H1 (cell line): ENCODE data around the gene SPOP. TPM values are rescaled to one million over a fixed set of nuclear protein-coding genes. Genes with fewer than 3 reads are reported as not detected.

Source experiments
- CTCF ChIA-PET: fragments of 300-600 bp; sonication (Branson Sonifier 250); formaldehyde crosslinking; loops from one replicate; lab custom pipeline; 2021; ENCODE audit not compliant: partially characterized antibody; lab: Charles Lee
- POLR2A ChIA-PET: fragments of 300-600 bp; sonication (Branson Sonifier 250); formaldehyde crosslinking; loops from one replicate; lab custom pipeline; 2021; ENCODE audit warnings: inconsistent platforms; ENCODE audit not compliant: partially characterized antibody; lab: Charles Lee
- DNase-seq, 2 experiments: peaks; one replicate each; pipeline versions ENCODE4 v3.0.0 to v3.0.0-alpha.2; 2010 to 2022; ENCODE audit warnings: low spot score in 2 of 2, low read depth in 1 of 2, mixed read lengths in 1 of 2
- FAIRE-seq: peaks from 2 replicates; lab custom pipeline; 2011; peaks lifted over from hg19 to GRCh38; lab: Jason Lieb, UNC
- H2AFZ ChIP-seq: 2 replicates; pipeline ENCODE4 v1.8.1; 2012; ENCODE audit warnings: low read length, inconsistent platforms
- H2AK5ac ChIP-seq: 2 replicates; pipeline ENCODE4 v1.6.1; 2013; ENCODE audit warnings: low read depth, low read length
- H2BK120ac ChIP-seq: replicated peaks from 2 replicates; pipeline ENCODE3; 2013; ENCODE audit warnings: low read depth, low read length, inconsistent platforms
- H2BK12ac ChIP-seq: 2 replicates; pipeline ENCODE4 v1.6.1; 2013; ENCODE audit warnings: low read depth, low read length
- H2BK15ac ChIP-seq: 2 replicates; pipeline ENCODE4 v1.6.1; 2013; ENCODE audit warnings: low read length
- H2BK20ac ChIP-seq: 2 replicates; pipeline ENCODE4 v1.6.1; 2013; ENCODE audit warnings: low read length
- H2BK5ac ChIP-seq: 2 replicates; pipeline ENCODE4 v1.6.1; 2013; ENCODE audit warnings: low read depth, low read length
- H3K14ac ChIP-seq: 2 replicates; pipeline ENCODE4 v1.6.1; 2013; ENCODE audit warnings: inconsistent platforms; ENCODE audit not compliant: insufficient read length
- H3K18ac ChIP-seq: 2 replicates; pipeline ENCODE4 v1.6.1; 2013; ENCODE audit warnings: low read length; ENCODE audit errors: extremely low read depth
- H3K23ac ChIP-seq: 2 replicates; pipeline ENCODE4 v1.6.1; 2013; ENCODE audit warnings: inconsistent platforms; ENCODE audit not compliant: insufficient read length
- H3K23me2 ChIP-seq: 2 replicates; pipeline ENCODE4 v1.6.1; 2013; ENCODE audit warnings: low read depth, low read length
- H3K27ac ChIP-seq: 2 replicates; pipeline ENCODE4 v1.6.1; 2011; ENCODE audit warnings: low read depth, low read length, inconsistent platforms
- H3K27me3 ChIP-seq, 4 experiments: replicated peaks in 1 of 4; 1 replicate in 1 of 4; 2 replicates in 3 of 4; pipeline versions ENCODE4 v1.6.1 to v1.8.1; 2011 to 2013; ENCODE audit warnings: low read length in 3 of 4, mild to moderate bottlenecking in 3 of 4, inconsistent platforms in 2 of 4, mixed read lengths in 2 of 4, moderate library complexity in 1 of 4; ENCODE audit not compliant: control insufficient read depth in 3 of 4, insufficient read depth in 3 of 4; ENCODE audit errors: extremely low read depth in 1 of 4
- H3K36me3 ChIP-seq, 4 experiments: 2 replicates each; pipeline versions ENCODE4 v1.6.1 to v1.8.1; 2011 to 2013; ENCODE audit warnings: mild to moderate bottlenecking in 4 of 4, low read length in 3 of 4, moderate library complexity in 2 of 4, control low read depth in 1 of 4, inconsistent platforms in 1 of 4; ENCODE audit not compliant: insufficient read depth in 4 of 4, control insufficient read depth in 2 of 4
- H3K4ac ChIP-seq: replicated peaks from 2 replicates; pipeline ENCODE3; 2013; ENCODE audit warnings: low read length, low read depth, mixed read lengths, inconsistent platforms; ENCODE audit not compliant: insufficient read length
- H3K4me1 ChIP-seq, 4 experiments: replicated peaks in 1 of 4; 1 replicate in 1 of 4; 2 replicates in 3 of 4; pipeline versions ENCODE4 v1.6.1 to v1.8.1; 2011 to 2013; ENCODE audit warnings: low read length in 3 of 4, inconsistent platforms in 2 of 4, mixed read lengths in 1 of 4; ENCODE audit not compliant: insufficient read depth in 4 of 4, control insufficient read depth in 3 of 4
- H3K4me2 ChIP-seq, 2 experiments: 2 replicates each; pipeline versions ENCODE4 v1.6.1 to v1.8.1; 2011 to 2013; ENCODE audit warnings: low read depth in 2 of 2, low read length in 2 of 2, control low read depth in 1 of 2, inconsistent platforms in 1 of 2, mild to moderate bottlenecking in 1 of 2; ENCODE audit not compliant: insufficient read depth in 1 of 2
- H3K4me3 ChIP-seq, 4 experiments: fragments of 200-600, 300-600 bp in 1 of 4; sonication (generic), shearing (Covaris generic), sonication (Bioruptor Twin) in 1 of 4; 2 replicates each; pipeline versions ENCODE4 v1.5.1 to v1.8.1; 2011 to 2016; ENCODE audit warnings: low read length in 4 of 4, low read depth in 3 of 4, control low read depth in 2 of 4, inconsistent platforms in 2 of 4, mild to moderate bottlenecking in 2 of 4, mixed read lengths in 1 of 4, moderate library complexity in 1 of 4; ENCODE audit not compliant: insufficient read depth in 2 of 4; ENCODE audit errors: extremely low read depth in 1 of 4
- H3K56ac ChIP-seq: replicated peaks from 2 replicates; pipeline ENCODE3; 2013; ENCODE audit warnings: low read depth, mild to moderate bottlenecking, mixed read lengths, low read length, inconsistent platforms; ENCODE audit not compliant: insufficient read length
- H3K79me1 ChIP-seq: 2 replicates; pipeline ENCODE4 v1.6.1; 2013; ENCODE audit warnings: low read depth, low read length, control low read depth
- H3K79me2 ChIP-seq, 2 experiments: 2 replicates each; pipeline versions ENCODE4 v1.6.1 to v1.8.1; 2012 to 2013; ENCODE audit warnings: low read length in 2 of 2, mild to moderate bottlenecking in 2 of 2, inconsistent platforms in 1 of 2; ENCODE audit not compliant: insufficient read depth in 2 of 2, control insufficient read depth in 1 of 2
- H3K9ac ChIP-seq, 4 experiments: replicated peaks in 1 of 4; 1 replicate in 1 of 4; 2 replicates in 3 of 4; pipeline versions ENCODE4 v1.6.1 to v1.8.1; 2011 to 2013; ENCODE audit warnings: low read depth in 3 of 4, low read length in 3 of 4, control low read depth in 2 of 4, mild to moderate bottlenecking in 2 of 4, moderate library complexity in 2 of 4, inconsistent platforms in 1 of 4; ENCODE audit errors: extremely low read depth in 1 of 4
- H3K9me3 ChIP-seq, 2 experiments: 2 replicates each; pipeline versions ENCODE4 v1.6.1 to v1.8.1; 2012 to 2013; ENCODE audit warnings: mild to moderate bottlenecking in 2 of 2, moderate library complexity in 2 of 2, control low read depth in 1 of 2, inconsistent platforms in 1 of 2, low read depth in 1 of 2, low read length in 1 of 2, mixed read lengths in 1 of 2; ENCODE audit not compliant: insufficient read depth in 2 of 2
- H4K20me1 ChIP-seq, 2 experiments: replicated peaks in 1 of 2; 2 replicates each; pipeline versions ENCODE3 to v1.8.1; 2011 to 2013; ENCODE audit warnings: inconsistent platforms in 2 of 2, low read length in 2 of 2, mild to moderate bottlenecking in 1 of 2; ENCODE audit not compliant: insufficient read depth in 2 of 2, control insufficient read depth in 1 of 2
- H4K5ac ChIP-seq: 2 replicates; pipeline ENCODE4 v1.6.1; 2013; ENCODE audit warnings: low read length, low read depth, mixed read lengths, inconsistent platforms; ENCODE audit not compliant: insufficient read length
- H4K8ac ChIP-seq: 2 replicates; pipeline ENCODE4 v1.8.0; 2013; ENCODE audit warnings: mild to moderate bottlenecking, moderate library complexity, low read length, inconsistent platforms; ENCODE audit not compliant: insufficient read depth; ENCODE audit errors: extremely low read depth
- H4K91ac ChIP-seq: replicated peaks from 2 replicates; pipeline ENCODE3; 2013; ENCODE audit warnings: low read length, mixed read lengths, inconsistent platforms; ENCODE audit not compliant: insufficient read length
- BRCA1 ChIP-seq: IDR thresholded peaks from 2 replicates; pipeline ENCODE4 v1.6.1; 2012; ENCODE audit warnings: low read depth, low read length, improper control_type of control experiment
- CHD1 ChIP-seq: IDR thresholded peaks from 2 replicates; pipeline ENCODE4 v1.6.1; 2012; ENCODE audit warnings: low read depth, low read length, improper control_type of control experiment
- HDAC2 ChIP-seq, 2 experiments: fragments of 300-600 bp in 1 of 2; sonication (generic) in 1 of 2; IDR thresholded peaks; 2 replicates each; pipeline ENCODE4 v1.6.1; 2011 to 2012; ENCODE audit warnings: low read depth in 2 of 2, low read length in 2 of 2, mild to moderate bottlenecking in 2 of 2, moderate library complexity in 2 of 2, borderline replicate concordance in 1 of 2, inconsistent platforms in 1 of 2
- JUN ChIP-seq: IDR thresholded peaks from 2 replicates; pipeline ENCODE4 v1.6.1; 2011; ENCODE audit warnings: low read depth, mild to moderate bottlenecking, improper control_type of control experiment, low read length
- KDM5A ChIP-seq: fragments of 200-600 bp; IDR thresholded peaks from 2 replicates; pipeline ENCODE4 v1.7.1; 2012; ENCODE audit warnings: mild to moderate bottlenecking, low read length, inconsistent platforms, mixed read lengths
- POU5F1 ChIP-seq: IDR thresholded peaks from 2 replicates; pipeline ENCODE4 v1.6.1; 2011; ENCODE audit warnings: low read depth, mild to moderate bottlenecking, low read length, moderate library complexity
- SP2 ChIP-seq: IDR thresholded peaks from 2 replicates; pipeline ENCODE4 v1.6.1; 2012; ENCODE audit warnings: mild to moderate bottlenecking, low read length, inconsistent platforms
- SP4 ChIP-seq: IDR thresholded peaks from 2 replicates; pipeline ENCODE4 v1.6.1; 2012; ENCODE audit warnings: low read length, inconsistent platforms
- ZNF274 ChIP-seq: IDR thresholded peaks from 2 replicates; pipeline ENCODE4 v1.7.0; 2012; ENCODE audit warnings: low read length, borderline replicate concordance; ENCODE audit errors: extremely low read depth
- WGBS, 2 experiments: shearing (Covaris generic) in 1 of 2; methylation state at CpG; one replicate each; pipeline versions ENCODE4 v1.1.6 to v1.1.7; 2013 to 2015; ENCODE audit warnings: low lambda C conversion rate in 2 of 2, mixed read lengths in 2 of 2, inconsistent platforms in 1 of 2, low coverage in 1 of 2, missing lambda C conversion rate in 1 of 2; ENCODE audit not compliant: insufficient replicate concordance in 2 of 2, insufficient coverage in 1 of 2, insufficient read length in 1 of 2; ENCODE audit errors: extremely low coverage in 1 of 2, missing lambda C conversion rate in 1 of 2; 5-methylcytosine and 5-hydroxymethylcytosine counted together
- polyA plus RNA-seq, 7 experiments: library from polyadenylated mRNA; depleted of rRNA in 3 of 7; stranded (reverse) in 5 of 7; unstranded in 2 of 7; fragments of >200 nt in 5 of 7; fragments of 200-250 nt in 2 of 7; gene quantifications; 1 replicate in 5 of 7; 2 replicates in 1 of 7; 4 replicates in 1 of 7; pipeline versions ENCODE4 v1.2.1 to v1.2.3, GENCODE V29; 2011 to 2013; ENCODE audit warnings: missing spikeins in 2 of 7, mixed read lengths in 2 of 7
- total RNA-seq: library from RNA; stranded (reverse); fragmentation: NEBNext Ultra II Directional; extraction: Animal tissue kit (Norgen Biotek cat#: 25700); gene quantifications from 2 replicates; pipeline ENCODE4 v1.2.1, GENCODE V29; 2021

SPOP gene
- total and polyA plus RNA-seq, 2 of the 8 experiments (the other 6 are each of a cell fraction or from before 2014, with no cell fraction given) = 13.3 to 25.6 TPM

DNA sequence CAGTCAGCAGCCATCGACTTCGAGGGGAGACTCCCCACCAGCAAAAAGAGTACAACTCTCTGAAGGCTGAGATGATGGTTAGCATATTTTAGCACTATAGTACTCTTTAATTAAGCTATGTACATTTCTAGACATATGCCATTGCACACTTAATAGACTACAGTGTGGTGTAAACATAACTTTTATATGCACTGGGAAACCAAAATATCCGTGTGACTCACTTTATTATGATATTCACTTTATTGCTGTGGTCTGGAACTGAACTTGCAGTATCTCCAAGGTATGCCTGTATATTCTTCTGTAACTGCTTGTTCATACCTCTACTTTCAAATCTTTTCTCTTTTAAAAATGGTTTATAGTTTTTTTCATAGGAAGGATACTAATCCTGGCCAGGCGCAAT is 113.3 kb downstream of the SPOP start:
- Histone ChIP-seq H2AK5ac (no peak overlapping the region), H4K20me1 (no peaks in the 10 kb centered on the region), H3K9ac (no peak overlapping the region), H2AFZ (no peak overlapping the region), H3K14ac (no peak overlapping the region), H3K18ac (no peak overlapping the region), H2BK15ac (no peak overlapping the region), H2BK5ac (no peak overlapping the region), H3K4me2 (no peak overlapping the region), H3K23me2 (no peaks in the 10 kb centered on the region), H3K9me3 (no peaks in the 10 kb centered on the region), H4K8ac (no peak overlapping the region), H3K79me2 (no peaks in the 10 kb centered on the region), H3K23ac (no peak overlapping the region), H3K79me1 (no peaks in the 10 kb centered on the region), H2BK120ac (no peak overlapping the region), H3K4me1 (peaks cover 0 to 4% (median 2%) of the 10 kb centered on the region in 4 experiments; a peak in 2 of 7 replicates), H3K4me3 (no peak overlapping the region), H3K36me3 (no peaks in the 10 kb centered on the region), H4K5ac (no peak overlapping the region), H3K4ac (no peak overlapping the region), H2BK20ac (no peak overlapping the region), H2BK12ac (no peak overlapping the region), H3K27me3 (no peaks in the 10 kb centered on the region; a peak in 1 of 7 replicates), H4K91ac (no peak overlapping the region), H3K27ac (no peak overlapping the region), H3K56ac (no peak overlapping the region)
- no peak for FAIRE-seq
- TF ChIP-seq SP2 (no peak), POU5F1 (no peak), HDAC2 (IDR thresholded peaks at IDR 0.05; ENCODE audit: borderline replicate concordance in 1 of 2, low read depth in 2 of 2, low read length in 2 of 2) (no peak), SP4 (no peak), CHD1 (no peak), JUN (no peak), BRCA1 (no peak), KDM5A (no peak), ZNF274 (no peak)
- CTCF ChIA-PET = interaction anchor here (0.6 to 10.3 kb wide), 7 partner anchors 8 to 396 kb away, joined by 3 to 310 read pairs (median 3); partner anchors contain the start of gene SLC35B1
- WGBS, 2 experiments = 97% methylated on average over 4 of the region's 4 CpGs; no CpG with 5 or more reads in 1 of the 2 experiments
- POLR2A ChIA-PET = no interaction called here
- no peak for DNase-seq
